ENCODE data around the gene FURIN. TPM values are rescaled to one million over a fixed set of nuclear protein-coding genes. Genes with fewer than 3 reads are reported as not detected.
A peak's percentile ranks its signal among the peaks of the same experiment; 100 is the strongest.
"Not testable (repeated sequence)": the region's sequence is repeated elsewhere in the genome, so short reads cannot be mapped to it uniquely, and the experiment has no call there.

The FURIN gene
- total RNA-seq, 3 donors from 2014 or later = 34.5 to 48.5 (median 36.4) TPM

GRCh38 chr15:90905306-90906180 is 37.2 kb downstream of the FURIN start:
- Histone ChIP-seq H3K4me3 (no peak overlapping the region), H3K36me3 (peaks cover 6% of the 10 kb centered on the region), H3K27me3 (no peaks in the 10 kb centered on the region), H3K4me1 (peaks cover 0 to 11% of the 10 kb centered on the region in 2 donors), H3K27ac (no peak overlapping the region), H3K9me3 (no peaks in the 10 kb centered on the region)
- intact Hi-C loops (cut with DNase I; ENCODE audit: low total_unique reads) = no loop called here
- no peak for TF ChIP-seq POLR2A (IDR thresholded peaks at IDR 0.05)
- TF ChIP-seq CTCF (IDR thresholded peaks at IDR 0.05) = no peak
- no peak for TF ChIP-seq POLR2AphosphoS5 (IDR thresholded peaks at IDR 0.05)
- DNase-seq (ENCODE audit: low spot score in 2 of 2) = no peak

DNA sequence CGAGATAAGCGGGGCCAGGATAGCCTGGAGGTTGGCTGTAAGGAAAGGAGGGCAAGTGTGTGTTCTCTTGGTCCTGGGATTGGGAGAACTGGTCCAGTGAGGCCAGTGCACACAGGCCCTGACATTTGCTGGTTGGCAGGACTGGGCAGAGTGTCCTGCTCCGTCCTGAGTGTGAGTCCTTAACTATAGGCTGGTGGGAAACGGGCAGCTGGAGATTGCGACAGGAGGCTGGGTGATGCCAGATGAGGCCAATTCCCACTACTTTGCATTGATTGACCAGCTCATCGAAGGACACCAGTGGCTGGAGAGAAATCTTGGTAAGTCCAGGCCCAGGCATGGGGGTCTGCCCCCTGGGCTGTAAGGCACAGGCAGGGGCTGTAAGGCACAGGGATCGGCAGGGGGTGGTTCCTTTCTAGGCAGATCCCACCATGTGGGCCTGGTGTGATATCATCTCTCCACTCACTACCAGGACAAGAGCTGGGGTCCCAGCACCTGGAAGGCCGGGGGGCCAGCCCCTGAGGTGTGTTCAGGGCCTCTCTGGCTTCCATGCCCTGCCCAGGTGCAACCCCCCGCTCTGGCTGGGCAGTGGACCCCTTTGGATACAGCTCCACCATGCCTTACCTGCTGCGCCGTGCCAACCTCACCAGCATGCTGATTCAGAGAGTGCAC is 37.9 kb downstream of the FURIN start:
- Histone ChIP-seq H3K27ac (no peak overlapping the region), H3K4me3 (no peak overlapping the region)
- TF ChIP-seq POLR2A (IDR thresholded peaks at IDR 0.05) = no peak
- no peak for TF ChIP-seq CTCF (IDR thresholded peaks at IDR 0.05)
- no peak for TF ChIP-seq POLR2AphosphoS5 (IDR thresholded peaks at IDR 0.05)

GRCh38 chr15:90907051-90907660 is 38.8 kb downstream of the FURIN start:
- Histone ChIP-seq H3K27ac (peak overlapping the region; percentile 46 to 67), H3K36me3 (peaks cover 10% of the 10 kb centered on the region), H3K9me3 (no peaks in the 10 kb centered on the region), H3K27me3 (no peaks in the 10 kb centered on the region), H3K4me3 (no peak overlapping the region), H3K4me1 (peaks cover 0 to 7% of the 10 kb centered on the region in 2 donors)
- TF ChIP-seq POLR2AphosphoS5 (IDR thresholded peaks at IDR 0.05) = no peak
- no peak for TF ChIP-seq CTCF (IDR thresholded peaks at IDR 0.05)
- TF ChIP-seq POLR2A (IDR thresholded peaks at IDR 0.05) = no peak
- DNase-seq (ENCODE audit: low spot score in 2 of 2) = no peak
- intact Hi-C loops (cut with DNase I; ENCODE audit: low total_unique reads) = no loop called here

More for the DNA sequence above, 37.9 kb downstream of the FURIN start:
- intact Hi-C loops (cut with DNase I; ENCODE audit: low total_unique reads) = no loop called here
- H3K27me3 ChIP-seq = no peaks in the 10 kb centered on the region
- H3K9me3 ChIP-seq = no peaks in the 10 kb centered on the region
- peaks cover 0 to 11% of the 10 kb centered on the region in 2 donors for H3K4me1 ChIP-seq
- H3K36me3 ChIP-seq = peaks cover 6% of the 10 kb centered on the region
- DNase-seq (ENCODE audit: low spot score in 2 of 2) = no peak

DNA sequence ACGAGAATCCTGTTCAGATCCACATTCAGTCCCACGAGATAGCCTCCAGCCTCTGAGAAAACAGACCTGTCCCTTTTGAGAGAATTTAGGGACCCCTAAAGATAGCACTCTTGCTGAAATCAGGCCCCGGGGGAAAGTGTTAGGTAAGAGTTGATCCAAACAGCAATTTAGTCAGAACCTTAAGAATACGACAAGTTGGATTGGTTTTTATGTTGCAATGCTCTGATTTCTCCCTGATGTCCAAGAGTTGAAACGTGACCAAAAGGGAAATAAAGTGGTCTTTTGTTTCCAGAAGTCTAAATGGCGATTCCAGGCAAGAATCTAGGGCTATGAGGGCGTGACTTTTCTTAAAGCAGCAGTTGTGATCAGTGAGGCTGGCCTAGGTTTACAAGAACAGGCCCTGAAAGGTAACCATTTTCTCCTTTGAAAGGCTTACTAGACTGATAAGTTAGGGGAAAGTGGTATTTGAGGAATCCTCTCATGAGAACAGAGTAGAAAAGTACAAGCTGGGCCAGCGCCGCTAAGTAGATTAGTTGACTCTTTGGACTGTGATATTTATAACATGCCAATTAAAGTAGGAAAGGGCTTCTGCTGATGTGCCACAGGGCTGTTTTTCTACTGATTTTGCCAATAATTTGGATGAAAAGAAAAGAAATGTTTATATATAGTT is 39.6 kb downstream of the FURIN start:
- Histone ChIP-seq H3K27ac (peak overlapping the region; percentile 46 to 67), H3K9me3 (no peaks in the 10 kb centered on the region), H3K27me3 (no peaks in the 10 kb centered on the region), H3K4me3 (no peak overlapping the region), H3K36me3 (peaks cover 18% of the 10 kb centered on the region), H3K4me1 (peaks cover 0 to 7% of the 10 kb centered on the region in 2 donors)
- intact Hi-C loops (cut with DNase I; ENCODE audit: low total_unique reads) = no loop called here
- no peak for DNase-seq (ENCODE audit: low spot score in 2 of 2)
- TF ChIP-seq POLR2A (IDR thresholded peaks at IDR 0.05) (no peak), POLR2AphosphoS5 (IDR thresholded peaks at IDR 0.05) (no peak), CTCF (IDR thresholded peaks at IDR 0.05) (no peak)

DNA sequence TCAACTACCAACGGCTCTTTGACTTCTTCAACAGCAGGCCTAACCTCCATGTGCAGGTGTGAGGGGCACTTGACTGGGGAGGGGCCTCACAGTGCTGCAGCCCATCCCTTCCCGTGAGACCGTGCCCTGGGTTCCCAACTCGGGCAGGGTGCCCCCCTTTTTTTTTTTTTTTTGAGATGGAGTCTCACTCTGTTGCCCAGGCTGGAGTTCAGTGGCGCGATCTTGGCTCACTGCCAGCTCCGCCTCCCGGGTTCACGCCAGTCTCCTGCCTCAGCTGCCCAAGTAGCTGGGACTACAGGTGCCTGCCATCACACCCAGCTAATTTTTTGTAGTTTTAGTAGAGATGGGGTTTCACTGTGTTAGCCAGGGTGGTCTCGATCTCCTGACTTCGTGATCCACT is 41.1 kb downstream of the FURIN start:
- intact Hi-C loops (cut with DNase I; ENCODE audit: low total_unique reads); H3K9me3 ChIP-seq; H3K27ac ChIP-seq; DNase-seq (ENCODE audit: low spot score in 2 of 2); H3K4me1 ChIP-seq; H3K4me3 ChIP-seq; H3K27me3 ChIP-seq: not testable (repeated sequence)
- H3K36me3 ChIP-seq = peaks cover 25% of the 10 kb centered on the region

Measured in breast epithelium (tissue), 4 donors.